Measurements from ENCODE around the gene WSB1. TPM values are rescaled to one million over a fixed set of nuclear protein-coding genes. Genes with fewer than 3 reads are reported as not detected.

WSB1 gene
- total and polyA plus RNA-seq, 2 of the 8 experiments (the other 6 are each of a cell fraction or from before 2014, with no cell fraction given): 113 to 140 TPM

GRCh38 chr17:27338536-27338985 is 44.6 kb downstream of the WSB1 start:
- Histone ChIP-seq H4K20me1 (replicated peaks in 1 of 2; ENCODE audit: control insufficient read depth in 1 of 2, insufficient read depth in 2 of 2, low read length in 2 of 2) (no peaks in the 10 kb centered on the region), H3K18ac (ENCODE audit: extremely low read depth, low read length) (no peak overlapping the region), H2BK12ac (ENCODE audit: low read depth, low read length) (no peak overlapping the region), H3K9me3 (ENCODE audit: insufficient read depth in 2 of 2, low read depth in 1 of 2, low read length in 1 of 2) (no peaks in the 10 kb centered on the region), H3K36me3 (ENCODE audit: control insufficient read depth in 2 of 4, insufficient read depth in 4 of 4, low read length in 3 of 4) (no peaks in the 10 kb centered on the region), H2BK5ac (ENCODE audit: low read depth, low read length) (no peak overlapping the region), H4K91ac (replicated peaks; ENCODE audit: insufficient read length, low read length) (no peak overlapping the region), H3K79me1 (ENCODE audit: low read depth, low read length) (no peaks in the 10 kb centered on the region), H3K9ac (replicated peaks in 1 of 4; ENCODE audit: extremely low read depth in 1 of 4, low read depth in 3 of 4, low read length in 3 of 4) (no peak overlapping the region), H3K27me3 (replicated peaks in 1 of 4; ENCODE audit: control insufficient read depth in 3 of 4, extremely low read depth in 1 of 4, insufficient read depth in 3 of 4, low read length in 3 of 4) (no peaks in the 10 kb centered on the region), H2AFZ (ENCODE audit: low read length) (no peak overlapping the region), H3K79me2 (ENCODE audit: control insufficient read depth in 1 of 2, insufficient read depth in 2 of 2, low read length in 2 of 2) (no peaks in the 10 kb centered on the region), H4K5ac (ENCODE audit: insufficient read length, low read depth, low read length) (no peak overlapping the region), H2AK5ac (ENCODE audit: low read depth, low read length) (no peak overlapping the region), H2BK20ac (ENCODE audit: low read length) (no peak overlapping the region), H2BK120ac (replicated peaks; ENCODE audit: low read depth, low read length) (no peak overlapping the region), H3K56ac (replicated peaks; ENCODE audit: insufficient read length, low read depth, low read length) (no peak overlapping the region), H3K4me3 (ENCODE audit: extremely low read depth in 1 of 4, insufficient read depth in 2 of 4, low read depth in 3 of 4, low read length in 4 of 4) (no peak overlapping the region), H3K23ac (ENCODE audit: insufficient read length) (no peak overlapping the region), H2BK15ac (ENCODE audit: low read length) (no peak overlapping the region), H3K27ac (ENCODE audit: low read depth, low read length) (no peak overlapping the region), H3K14ac (ENCODE audit: insufficient read length) (no peak overlapping the region), H4K8ac (ENCODE audit: extremely low read depth, insufficient read depth, low read length) (no peak overlapping the region), H3K4ac (replicated peaks; ENCODE audit: insufficient read length, low read depth, low read length) (no peak overlapping the region), H3K4me1 (replicated peaks in 1 of 4; ENCODE audit: control insufficient read depth in 3 of 4, insufficient read depth in 4 of 4, low read length in 3 of 4) (peaks cover 4 to 20% (median 12%) of the 10 kb centered on the region in 4 experiments), H3K23me2 (ENCODE audit: low read depth, low read length) (0 out of 2 replicates have a peak, but pooled peaks cover 3% of the 10 kb centered on the region), H3K4me2 (ENCODE audit: insufficient read depth in 1 of 2, low read depth in 2 of 2, low read length in 2 of 2) (peak overlapping the region; percentile 5 to 45; a peak in 3 of 4 replicates)
- DNase-seq (ENCODE audit: low read depth in 1 of 2, low spot score in 2 of 2): no peak
- CTCF ChIA-PET (ENCODE audit: partially characterized antibody): interaction anchor here (1.7 kb wide), 1 partner anchor 42 kb away, joined by 3 read pairs; no protein-coding TSS in a partner anchor
- TF ChIP-seq FOSL1 (IDR thresholded peaks at IDR 0.05; ENCODE audit: insufficient read depth, low read depth, low read length): no peak
- no peak for TF ChIP-seq PHF8 (conservative IDR thresholded peaks at IDR 0.05; ENCODE audit: low read depth, low read length)
- no peak for TF ChIP-seq KDM5A (IDR thresholded peaks at IDR 0.05; ENCODE audit: low read length)
- TF ChIP-seq CREB1 (IDR thresholded peaks at IDR 0.05): no peak
- TF ChIP-seq BACH1 (IDR thresholded peaks at IDR 0.05; ENCODE audit: low read length): no peak
- POLR2A ChIA-PET (ENCODE audit: partially characterized antibody): no interaction called here
- 37% methylated on average over 9 of the region's 9 CpGs; no CpG with 5 or more reads in 1 of the 2 experiments for WGBS, 2 experiments (ENCODE audit: extremely low coverage in 1 of 2, insufficient coverage in 1 of 2, insufficient read length in 1 of 2, insufficient replicate concordance in 2 of 2, low coverage in 1 of 2, low lambda C conversion rate in 2 of 2, missing lambda C conversion rate in 1 of 2)
- FAIRE-seq: no peak

All from H1 (cell line).